Measurements from ENCODE around the gene MAP4K5. TPM values are rescaled to one million over a fixed set of nuclear protein-coding genes. Genes with fewer than 3 reads are reported as not detected.
A peak's percentile ranks its signal among the peaks of the same experiment; 100 is the strongest.

Gene MAP4K5
- total and polyA plus RNA-seq, 12 donors: 9.2 to 205 (median 33.4) TPM

DNA sequence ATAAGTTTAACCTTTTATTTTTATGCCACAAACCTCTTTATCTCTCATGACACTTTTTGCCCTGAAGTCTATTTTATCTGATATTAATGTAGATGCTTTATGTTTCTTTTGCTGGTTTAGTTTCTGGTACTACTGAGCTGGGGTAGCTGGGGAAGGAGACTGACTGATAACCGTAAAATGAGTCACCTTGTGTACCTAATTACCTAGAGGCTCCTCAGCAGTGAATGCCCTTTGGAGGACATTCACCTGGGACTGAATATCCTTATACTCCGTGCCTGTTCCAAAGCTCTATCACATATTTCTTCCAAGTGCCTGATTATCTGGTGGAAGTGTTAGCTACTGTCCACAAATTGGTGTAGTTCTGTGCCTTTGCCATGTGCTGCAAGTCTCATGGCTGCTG, 41.5 kb upstream of the MAP4K5 start:
- Histone ChIP-seq H3K4me1 (replicated peaks in 1 of 2) (peaks cover 0 to 10% of the 10 kb centered on the region in 2 donors), H3K27ac (no peak overlapping the region), H3K4me3 (no peak overlapping the region), H3K9me3 (replicated peaks in 1 of 3) (peaks cover 0 to 26% (median 15%) of the 10 kb centered on the region in 3 donors), H3K36me3 (replicated peaks in 1 of 2) (no peaks in the 10 kb centered on the region), H3K27me3 (no peaks in the 10 kb centered on the region)
- no peak for TF ChIP-seq POLR2A (IDR thresholded peaks at IDR 0.05)
- TF ChIP-seq, protein P1, sequence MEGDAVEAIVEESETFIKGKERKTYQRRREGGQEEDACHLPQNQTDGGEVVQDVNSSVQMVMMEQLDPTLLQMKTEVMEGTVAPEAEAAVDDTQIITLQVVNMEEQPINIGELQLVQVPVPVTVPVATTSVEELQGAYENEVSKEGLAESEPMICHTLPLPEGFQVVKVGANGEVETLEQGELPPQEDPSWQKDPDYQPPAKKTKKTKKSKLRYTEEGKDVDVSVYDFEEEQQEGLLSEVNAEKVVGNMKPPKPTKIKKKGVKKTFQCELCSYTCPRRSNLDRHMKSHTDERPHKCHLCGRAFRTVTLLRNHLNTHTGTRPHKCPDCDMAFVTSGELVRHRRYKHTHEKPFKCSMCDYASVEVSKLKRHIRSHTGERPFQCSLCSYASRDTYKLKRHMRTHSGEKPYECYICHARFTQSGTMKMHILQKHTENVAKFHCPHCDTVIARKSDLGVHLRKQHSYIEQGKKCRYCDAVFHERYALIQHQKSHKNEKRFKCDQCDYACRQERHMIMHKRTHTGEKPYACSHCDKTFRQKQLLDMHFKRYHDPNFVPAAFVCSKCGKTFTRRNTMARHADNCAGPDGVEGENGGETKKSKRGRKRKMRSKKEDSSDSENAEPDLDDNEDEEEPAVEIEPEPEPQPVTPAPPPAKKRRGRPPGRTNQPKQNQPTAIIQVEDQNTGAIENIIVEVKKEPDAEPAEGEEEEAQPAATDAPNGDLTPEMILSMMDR (IDR thresholded peaks at IDR 0.05): no peak
- no peak for DNase-seq
- WGBS, 4 donors: 70 to 83% (median 73%) methylated on average over 2 of the region's 2 CpGs
- intact Hi-C loops (cut with DNase I): no loop called here

DNA sequence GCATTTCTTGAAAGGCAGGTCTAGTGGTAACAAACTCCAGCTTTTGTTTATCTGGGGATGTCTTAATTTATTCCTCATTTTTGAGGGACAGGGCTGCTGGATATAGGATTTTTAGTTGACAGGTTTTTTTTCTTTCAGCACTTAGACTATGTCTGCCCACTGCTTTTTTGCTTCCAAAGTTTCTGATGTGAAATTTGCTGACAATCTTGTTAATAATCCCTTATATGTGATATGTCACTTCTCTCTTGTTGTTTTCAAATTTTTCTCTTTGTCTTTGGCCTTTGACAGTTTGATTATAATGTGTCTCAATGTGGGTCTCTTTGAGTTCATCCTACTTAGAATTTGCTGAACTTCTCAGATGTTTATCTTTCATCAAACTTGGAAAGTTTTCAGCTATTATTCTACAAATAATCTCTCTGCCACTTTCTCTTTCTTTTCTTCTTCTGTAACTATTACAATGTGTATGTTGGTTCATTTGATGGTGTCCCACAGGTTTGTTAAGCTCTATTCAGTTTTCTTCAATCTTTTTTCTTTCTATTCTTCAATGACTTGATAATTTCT, 37.4 kb upstream of the MAP4K5 start:
- Histone ChIP-seq H3K36me3 (replicated peaks in 1 of 2) (no peaks in the 10 kb centered on the region), H3K4me1 (replicated peaks in 1 of 2) (no peaks in the 10 kb centered on the region), H3K27ac (no peak overlapping the region), H3K9me3 (replicated peaks in 1 of 3) (peaks cover 0 to 30% (median 18%) of the 10 kb centered on the region in 3 donors), H3K4me3 (no peak overlapping the region), H3K27me3 (no peaks in the 10 kb centered on the region)
- DNase-seq: no peak
- TF ChIP-seq POLR2A (IDR thresholded peaks at IDR 0.05): no peak
- TF ChIP-seq, protein P1 (IDR thresholded peaks at IDR 0.05): no peak
- intact Hi-C loops (cut with DNase I): no loop called here

DNA sequence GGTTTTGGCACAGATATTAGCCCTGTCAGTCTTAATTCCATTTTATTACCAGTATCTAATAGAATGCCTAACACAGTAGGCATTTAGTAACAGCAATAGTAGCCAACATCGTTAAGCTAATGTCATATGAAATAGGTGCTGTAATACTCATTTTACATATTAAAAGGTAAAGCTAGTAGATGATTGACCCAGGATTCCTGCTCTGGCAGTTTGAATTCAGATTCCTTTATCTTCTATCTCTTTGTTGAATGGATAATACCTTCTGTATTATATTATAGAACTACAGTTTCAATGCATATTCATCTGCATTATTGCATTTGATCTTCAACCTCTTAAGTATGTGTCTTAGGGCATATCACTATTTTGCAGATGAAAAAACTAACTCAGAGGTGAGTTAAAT, 30.5 kb upstream of the MAP4K5 start:
- Histone ChIP-seq H3K4me3 (no peak overlapping the region), H3K27ac (no peak overlapping the region), H3K9me3 (replicated peaks in 1 of 3) (no peaks in the 10 kb centered on the region), H3K36me3 (replicated peaks in 1 of 2) (no peaks in the 10 kb centered on the region), H3K27me3 (no peaks in the 10 kb centered on the region), H3K4me1 (replicated peaks in 1 of 2) (peaks cover 4% of the 10 kb centered on the region in 2 donors)
- DNase-seq: no peak
- TF ChIP-seq, protein P1 (IDR thresholded peaks at IDR 0.05): no peak
- TF ChIP-seq POLR2A (IDR thresholded peaks at IDR 0.05): no peak
- WGBS, 4 donors: 73 to 84% (median 81%) methylated on average over 1 of the region's 1 CpG
- intact Hi-C loops (cut with DNase I): no loop called here

DNA sequence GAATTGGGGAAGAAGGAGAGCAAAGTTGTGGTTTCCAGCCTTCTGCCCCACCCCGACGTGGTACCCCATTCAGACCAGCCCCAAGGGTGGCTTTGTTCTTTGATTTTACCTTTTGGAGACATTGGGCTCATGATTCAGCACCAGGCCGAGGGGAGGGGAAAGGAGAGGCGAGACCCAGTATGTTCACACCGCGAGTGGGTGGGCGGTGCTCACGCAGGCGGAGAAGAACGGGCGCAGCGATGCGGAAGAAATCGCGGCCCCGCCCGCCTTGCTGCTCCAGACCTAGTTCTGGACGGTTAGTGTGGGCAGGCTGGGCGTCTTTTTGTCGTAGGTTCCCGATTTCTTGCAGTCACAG, 28.5 kb upstream of the MAP4K5 start:
- peak; percentile 72 to 90 (median 75) for DNase-seq
- peaks cover 4% of the 10 kb centered on the region in 2 donors for H3K4me1 ChIP-seq (replicated peaks in 1 of 2)
- no peaks in the 10 kb centered on the region for H3K27me3 ChIP-seq
- peak overlapping the region; percentile 13 to 84 (median 44) for H3K4me3 ChIP-seq
- H3K27ac ChIP-seq: peak overlapping the region; percentile 26 to 95 (median 87)
- WGBS, 4 donors: 0 to 1% (median 0%) methylated on average over 9 to 21 of the region's 21 CpGs
- H3K9me3 ChIP-seq (replicated peaks in 1 of 3): no peaks in the 10 kb centered on the region
- no peaks in the 10 kb centered on the region for H3K36me3 ChIP-seq (replicated peaks in 1 of 2)
- intact Hi-C loops (cut with DNase I): no loop called here
- peak in 1 of 2 donors; percentile 53 for TF ChIP-seq POLR2A (IDR thresholded peaks at IDR 0.05)
- TF ChIP-seq, protein P1 (IDR thresholded peaks at IDR 0.05): no peak

Data from adrenal gland (tissue), 12 donors.